Right hindlimb (tissue), 1 donor: Measurements from ENCODE around the gene PLEKHM1.
"Not testable (repeated sequence)": the region's sequence is repeated elsewhere in the genome, so short reads cannot be mapped to it uniquely, and the experiment has no call there.

ENCODE experiments used
- DNase-seq: peaks from one replicate; pipeline ENCODE4 v3.0.0-alpha.2; 2018

The PLEKHM1 gene

DNA sequence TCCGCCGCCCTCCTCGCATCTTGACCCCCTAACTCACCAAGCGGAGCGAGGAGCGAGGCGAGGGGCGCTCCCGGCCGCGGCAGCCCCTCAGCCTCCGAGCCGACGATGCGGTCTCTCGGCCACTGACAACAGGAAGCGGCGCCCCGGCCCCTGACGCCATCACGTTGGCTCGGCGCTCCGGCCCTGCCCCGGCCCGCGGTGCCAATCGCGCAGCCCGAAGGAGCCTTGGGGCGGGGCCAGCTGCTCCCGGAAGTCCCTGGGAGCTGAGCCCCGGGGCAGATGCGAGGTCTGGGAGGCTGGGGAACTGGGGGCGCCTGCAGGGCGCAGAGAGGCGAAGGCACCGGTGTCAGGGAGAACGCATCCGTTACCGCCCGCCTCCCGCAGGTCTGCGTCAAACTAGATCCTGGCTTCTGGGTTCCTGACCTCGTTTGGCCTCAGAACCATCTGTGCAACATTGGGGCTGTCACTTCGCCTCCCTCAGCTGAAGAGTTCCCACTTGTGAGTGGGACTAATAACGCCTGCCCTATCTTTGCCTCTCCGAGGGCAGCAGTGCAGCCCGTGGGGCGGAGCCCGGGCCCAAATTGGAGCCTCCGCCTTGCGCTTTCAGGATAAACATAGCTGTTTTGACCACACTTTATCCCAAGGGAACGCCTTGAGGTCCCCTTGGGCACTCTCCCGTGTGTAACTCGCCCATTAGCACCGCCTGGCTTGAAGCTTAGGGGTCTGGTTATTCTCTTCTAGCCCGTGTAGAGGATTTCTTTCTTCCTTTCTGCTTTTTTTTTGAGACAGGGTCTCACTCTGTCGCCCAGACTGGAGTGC, at the start of gene PLEKHM1:
PLEKHM1 (minus strand) TSS at position 107 of the 819 bp plus-strand sequence. CDS start 8,237 bp downstream, outside the sequence.
- peak; percentile 88 for DNase-seq

DNA sequence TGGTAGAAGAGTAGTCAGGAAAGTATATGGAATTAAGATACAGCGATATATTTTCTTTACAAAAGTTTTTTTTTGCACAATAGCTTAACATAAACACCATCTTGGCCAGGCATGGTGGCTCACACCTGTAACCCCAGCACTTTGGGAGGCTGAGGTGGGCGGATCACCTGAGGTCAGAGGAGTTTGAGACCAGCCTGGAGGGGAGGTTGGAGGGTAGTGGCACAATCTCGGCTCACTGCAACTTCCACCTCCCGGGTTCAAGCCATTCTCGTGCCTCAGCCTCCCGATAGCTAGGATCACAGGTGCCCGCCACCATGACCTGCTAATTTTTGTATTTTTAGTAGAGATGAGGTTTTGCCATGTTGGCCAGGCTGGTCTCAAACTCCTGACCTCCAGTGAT, 47.6 kb upstream of the PLEKHM1 start:
- not testable (repeated sequence) for DNase-seq

DNA sequence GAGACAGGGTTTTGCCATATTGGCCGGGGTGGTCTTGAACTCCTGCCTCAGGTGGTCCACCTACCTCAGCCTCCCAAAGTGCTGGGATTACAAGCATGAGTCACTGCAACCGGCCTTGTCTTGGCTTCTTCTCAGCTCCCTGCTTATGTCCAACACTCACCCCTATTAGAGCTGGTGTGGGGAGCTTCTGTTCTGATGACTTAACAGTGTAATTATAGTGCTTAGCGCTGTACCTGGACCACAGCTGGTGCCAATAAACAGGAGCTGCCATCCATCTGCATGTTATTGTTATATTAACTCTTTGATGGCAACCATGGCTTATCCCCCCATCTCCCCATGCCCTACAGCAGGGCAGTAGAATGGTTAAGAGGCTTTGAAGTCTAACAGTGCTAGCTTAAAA, 15.6 kb upstream of the PLEKHM1 start:
- not testable (repeated sequence) for DNase-seq

DNA sequence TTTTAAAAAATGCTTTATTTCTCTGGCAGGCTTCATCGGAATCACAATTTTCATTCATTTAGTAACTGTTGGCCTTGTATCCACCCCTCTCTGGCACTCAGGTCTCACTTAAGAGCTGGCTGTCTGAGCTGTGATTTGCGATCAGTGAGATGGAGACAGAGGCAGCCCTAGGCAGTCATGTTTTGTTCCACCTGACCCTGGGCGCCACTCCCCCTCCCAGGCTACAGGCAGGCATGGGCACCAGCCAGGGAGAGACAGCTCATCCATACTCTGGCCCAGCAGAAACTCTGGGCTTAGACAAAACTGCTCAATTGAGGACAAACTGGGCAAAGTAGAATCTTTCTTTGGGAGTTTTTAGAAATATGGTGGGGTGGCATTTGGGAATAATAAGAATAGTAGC, 14.7 kb upstream of the PLEKHM1 start:
- not testable (repeated sequence) for DNase-seq

DNA sequence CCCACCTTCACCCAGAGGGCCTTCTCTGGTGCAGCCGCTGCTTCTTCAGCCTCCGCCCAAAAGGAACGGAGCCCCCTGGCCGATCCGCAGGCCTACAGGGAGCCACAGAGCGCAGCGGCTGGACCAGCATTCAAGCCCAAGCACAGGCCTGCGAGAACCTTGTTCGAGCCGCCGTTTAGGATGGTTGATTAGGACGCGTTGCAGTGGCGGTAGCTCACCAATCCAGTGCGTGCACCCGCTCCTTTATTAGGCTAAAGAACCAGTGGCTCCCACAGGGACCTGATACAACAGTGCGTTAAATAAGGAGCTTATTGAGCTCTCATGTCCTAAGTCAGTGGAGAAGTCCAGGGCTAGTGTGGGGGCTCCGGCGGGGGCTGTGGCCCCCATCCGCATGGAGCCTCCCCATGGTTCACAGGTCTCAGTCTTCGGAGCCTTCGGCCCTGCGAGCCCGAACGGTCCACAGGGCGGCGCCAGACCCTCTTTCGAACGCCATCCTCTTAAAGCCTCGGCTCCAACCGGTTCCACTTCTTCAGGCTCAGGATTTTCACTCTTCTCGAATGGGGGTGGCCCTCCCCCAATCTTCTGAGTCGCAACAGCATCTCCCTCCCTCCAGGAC, 10.7 kb upstream of the PLEKHM1 start:
- not testable (repeated sequence) for DNase-seq

DNA sequence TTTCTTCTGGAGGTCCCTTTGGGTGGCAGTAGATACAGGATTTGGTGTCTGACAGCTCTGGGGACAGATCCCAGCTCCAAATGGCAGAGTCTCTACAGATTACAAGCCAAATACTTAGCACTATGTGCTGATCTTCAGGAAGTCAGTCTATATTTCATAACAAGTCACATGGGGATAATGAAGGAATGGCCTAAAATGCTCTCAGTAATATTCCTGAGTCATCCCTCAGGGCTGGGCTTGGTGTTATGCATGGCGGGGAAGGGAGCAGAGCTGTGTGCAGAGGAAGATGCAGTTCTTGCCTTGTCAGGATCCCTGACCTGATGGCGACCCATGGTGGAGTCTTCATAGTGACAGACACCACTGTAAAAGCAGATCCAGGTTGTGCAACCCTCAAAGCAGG, 10.0 kb upstream of the PLEKHM1 start:
- not testable (repeated sequence) for DNase-seq

DNA sequence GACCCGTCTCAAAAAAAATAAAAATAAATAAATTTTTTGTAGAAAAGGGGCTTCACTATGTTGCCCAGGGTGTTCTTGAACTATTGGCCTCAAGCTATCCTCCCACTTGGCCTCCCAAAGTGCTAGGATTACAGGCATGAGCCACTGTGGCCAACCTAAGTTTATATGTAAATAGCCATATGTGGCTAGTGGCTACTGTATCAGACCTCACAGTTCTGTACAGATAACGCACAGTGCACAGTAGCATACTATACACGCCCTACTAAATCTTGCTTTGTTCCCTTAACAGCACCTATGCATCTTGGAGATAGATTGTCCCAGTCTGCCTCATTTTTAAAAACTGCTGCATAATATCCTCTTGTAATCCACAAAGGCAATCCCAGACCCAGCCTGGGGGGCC, 8.7 kb upstream of the PLEKHM1 start:
- DNase-seq = not testable (repeated sequence)

DNA sequence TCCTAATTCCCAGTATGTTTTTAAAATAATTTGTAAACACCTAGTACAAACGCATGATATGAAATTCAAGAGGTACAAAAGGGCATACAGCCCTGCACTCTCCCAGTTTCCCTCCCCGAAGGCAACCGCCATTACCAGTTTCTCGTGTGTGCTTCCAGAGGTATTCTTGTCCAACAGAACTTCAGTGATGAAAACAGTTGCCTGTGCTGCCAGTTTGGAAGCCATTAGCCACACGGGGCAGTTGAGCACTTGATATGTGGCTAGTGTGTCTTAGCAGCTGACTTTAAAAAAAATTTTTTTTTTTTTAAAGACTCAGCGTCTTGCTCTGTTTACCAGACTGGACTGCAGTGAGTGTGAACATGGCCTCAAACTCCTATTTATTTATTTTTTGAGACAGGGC, 7.9 kb upstream of the PLEKHM1 start:
- DNase-seq = not testable (repeated sequence)

DNA sequence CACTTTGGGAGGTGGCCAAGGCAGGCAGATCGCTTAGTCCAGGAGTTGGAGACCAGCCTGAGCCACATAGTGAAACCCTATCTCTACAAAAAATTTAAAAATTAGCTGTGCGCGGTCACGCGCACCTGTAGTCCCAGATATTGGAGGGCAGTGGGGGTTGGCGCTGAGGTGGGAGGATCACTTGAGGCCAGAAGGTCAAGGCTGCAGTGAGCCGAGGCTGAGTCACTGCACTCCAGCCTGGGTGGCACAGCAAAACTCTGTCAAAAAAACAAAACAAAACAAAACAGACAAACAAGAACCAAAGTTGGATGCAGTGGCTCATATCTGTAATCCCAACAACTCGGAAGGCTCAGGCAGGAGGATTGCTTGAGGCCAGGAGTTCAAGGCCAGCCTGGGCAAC, 6.9 kb upstream of the PLEKHM1 start:
- not testable (repeated sequence) for DNase-seq

DNA sequence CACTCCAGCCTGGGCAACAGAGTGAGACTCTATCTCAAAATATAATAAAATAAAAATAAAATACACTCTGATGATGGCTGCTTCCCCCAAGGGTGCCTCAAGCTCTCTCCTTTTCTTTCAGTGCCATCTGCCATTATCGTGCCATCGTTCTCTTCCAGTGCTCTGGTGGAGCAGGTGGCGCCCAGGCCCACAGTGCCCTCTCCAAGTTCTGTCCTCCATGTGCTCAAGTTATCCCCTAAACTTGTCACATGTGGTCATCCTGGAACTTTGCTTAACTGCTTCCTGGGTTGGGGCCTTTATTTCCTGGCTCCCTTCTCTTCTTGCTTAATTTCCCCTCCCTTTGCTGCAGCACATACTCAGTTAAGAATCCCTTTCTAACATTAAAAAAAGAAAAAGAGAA, 6.0 kb upstream of the PLEKHM1 start:
- not testable (repeated sequence) for DNase-seq

DNA sequence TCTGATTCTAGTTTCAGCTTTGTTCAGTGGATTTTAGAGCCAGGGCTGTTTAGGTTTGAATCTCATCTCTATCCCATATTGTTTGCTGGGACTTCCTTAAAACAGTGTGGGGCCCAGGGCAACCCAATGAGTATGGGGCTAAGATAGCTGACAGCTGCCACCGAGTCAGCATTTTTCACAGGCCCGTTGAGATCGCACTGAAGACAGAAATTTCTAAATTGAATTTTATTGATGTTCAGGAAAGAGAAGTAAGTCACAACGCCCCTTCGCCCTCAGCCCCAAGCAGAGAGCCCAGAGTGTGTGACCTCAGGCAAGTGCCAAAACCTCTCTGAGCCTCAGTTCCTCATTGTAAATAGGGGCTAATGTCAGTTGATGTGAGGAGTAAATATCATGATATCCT, 4.0 kb upstream of the PLEKHM1 start:
- DNase-seq = not testable (repeated sequence)

DNA sequence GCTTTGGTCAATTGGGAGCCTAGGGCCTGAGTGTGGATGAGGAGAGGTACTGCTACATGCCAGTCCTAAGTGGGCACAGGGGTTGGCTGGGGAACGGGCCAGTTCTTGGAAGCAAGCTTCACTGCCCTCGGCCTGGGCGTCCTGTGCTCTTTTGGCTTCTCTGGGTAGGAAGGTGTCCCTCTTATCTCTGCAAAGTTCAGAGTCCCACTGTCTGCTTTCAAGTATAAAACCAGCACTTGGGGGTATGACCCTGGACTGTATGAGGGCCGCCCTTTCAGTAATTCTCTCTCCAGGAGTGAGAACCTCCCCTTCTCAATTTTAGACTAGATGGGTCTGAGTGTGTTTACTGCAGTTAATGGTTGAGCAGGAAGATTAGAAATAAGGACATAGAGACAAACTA, 1.6 kb upstream of the PLEKHM1 start:
- DNase-seq = not testable (repeated sequence)

DNA sequence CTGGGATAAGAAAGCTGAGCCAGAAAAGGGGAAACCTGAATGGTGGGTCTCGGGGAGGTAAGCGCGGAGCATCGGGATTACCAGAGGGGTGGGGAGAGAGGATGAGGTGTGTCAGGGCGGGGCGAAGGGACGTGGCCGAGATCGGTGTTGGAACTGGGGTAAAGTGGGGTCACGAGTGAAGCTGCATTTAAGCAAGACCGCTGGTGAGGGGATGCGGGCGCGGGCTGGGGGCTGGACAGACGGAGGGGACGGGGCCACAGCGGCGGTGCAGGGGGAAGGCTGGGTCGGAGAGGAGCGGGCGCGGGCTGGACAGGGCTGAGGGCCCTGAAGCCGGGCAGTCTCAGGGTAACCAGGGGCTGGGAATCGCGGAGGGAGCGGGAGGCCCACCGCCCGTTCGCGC, 323 bp downstream of the PLEKHM1 start:
- DNase-seq = peak; percentile 19

DNA sequence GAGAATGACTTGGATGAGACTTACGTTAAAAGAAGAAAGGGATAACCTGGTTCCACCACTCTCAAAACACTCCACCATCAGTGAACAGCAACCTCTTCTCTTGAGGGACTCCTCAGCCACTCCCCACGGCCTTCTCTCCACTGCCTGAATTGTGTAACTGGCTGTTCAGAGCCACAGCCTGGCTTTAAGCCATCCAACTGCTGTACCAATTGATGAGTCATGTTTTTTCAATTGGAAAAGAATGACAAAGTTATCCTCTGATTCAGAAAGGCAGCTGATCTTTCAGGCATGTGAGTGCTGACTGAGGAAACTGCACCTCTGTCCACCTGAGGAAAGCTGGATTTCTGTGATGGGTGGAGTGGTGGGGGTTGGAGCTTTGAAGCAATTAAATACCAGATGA, 2.8 kb downstream of the PLEKHM1 start:
- DNase-seq = peak; percentile 45

DNA sequence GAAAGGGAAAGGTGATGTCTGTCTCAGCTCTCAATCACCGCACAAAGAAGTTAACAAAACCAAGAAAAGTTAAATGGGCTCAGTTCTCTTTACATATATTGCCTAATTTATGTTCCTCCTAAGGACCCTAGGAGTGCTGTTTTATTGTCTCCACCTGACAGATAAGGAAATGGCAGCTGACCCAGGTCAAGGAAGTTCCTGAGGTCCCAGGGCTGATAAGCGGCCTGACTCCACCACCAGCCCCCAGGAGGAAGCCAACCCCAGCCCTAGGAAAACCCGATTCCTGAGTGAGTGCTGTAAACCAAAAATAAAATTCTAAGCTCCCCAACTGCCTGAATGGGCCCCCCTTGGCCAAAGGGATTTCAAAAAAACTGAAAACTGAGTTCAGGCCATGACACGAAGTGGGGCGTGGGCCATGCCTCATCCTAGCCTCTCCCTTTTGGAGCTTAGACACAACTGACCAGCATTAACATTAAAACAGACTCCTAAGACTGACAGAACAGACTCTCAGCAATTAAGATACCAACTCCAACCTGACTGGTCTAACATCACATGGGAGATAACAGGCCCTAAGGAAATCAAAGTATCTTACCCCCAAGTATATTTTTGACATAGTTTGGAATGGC, 6.8 kb downstream of the PLEKHM1 start:
- DNase-seq = not testable (repeated sequence)

DNA sequence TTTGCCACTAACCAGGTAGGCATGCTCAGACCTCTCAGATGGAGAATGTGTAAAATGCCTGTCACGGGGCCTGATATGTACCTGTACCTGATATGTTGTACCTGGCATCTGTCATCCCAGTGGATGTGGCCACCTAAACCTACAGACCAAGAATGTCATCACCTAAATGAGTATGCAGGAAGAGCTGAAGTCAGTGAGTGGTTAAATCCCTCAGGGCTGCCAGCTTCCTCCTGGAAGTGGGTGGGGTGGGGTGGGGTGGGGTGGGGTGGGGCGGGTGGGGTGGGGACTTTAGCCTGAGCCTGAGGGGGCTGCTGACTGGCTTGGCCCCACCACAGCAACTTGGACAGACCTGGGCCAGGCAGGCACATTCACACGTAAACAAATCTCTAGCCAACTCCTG, 7.3 kb downstream of the PLEKHM1 start:
- DNase-seq = not testable (repeated sequence)

DNA sequence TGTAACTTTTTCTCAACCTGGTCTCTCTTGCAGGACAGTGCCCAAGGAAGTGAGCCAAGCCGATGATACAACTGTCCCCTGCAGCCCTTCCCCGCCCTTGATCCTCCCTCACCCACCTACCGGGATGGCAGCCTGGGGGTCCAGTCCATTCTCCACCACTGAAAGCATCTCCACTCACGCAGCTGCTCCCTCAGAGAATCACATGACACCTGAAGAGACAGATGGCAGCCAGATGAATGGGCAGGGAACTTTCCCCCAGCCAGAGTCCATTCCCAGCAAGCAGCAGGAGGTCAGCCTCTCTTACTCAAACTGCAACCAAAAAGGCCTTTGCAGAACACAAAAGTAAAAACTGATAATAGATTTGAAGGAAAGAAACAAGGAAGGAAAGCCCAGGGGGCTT, 8.2 kb downstream of the PLEKHM1 start:
- DNase-seq = not testable (repeated sequence)

DNA sequence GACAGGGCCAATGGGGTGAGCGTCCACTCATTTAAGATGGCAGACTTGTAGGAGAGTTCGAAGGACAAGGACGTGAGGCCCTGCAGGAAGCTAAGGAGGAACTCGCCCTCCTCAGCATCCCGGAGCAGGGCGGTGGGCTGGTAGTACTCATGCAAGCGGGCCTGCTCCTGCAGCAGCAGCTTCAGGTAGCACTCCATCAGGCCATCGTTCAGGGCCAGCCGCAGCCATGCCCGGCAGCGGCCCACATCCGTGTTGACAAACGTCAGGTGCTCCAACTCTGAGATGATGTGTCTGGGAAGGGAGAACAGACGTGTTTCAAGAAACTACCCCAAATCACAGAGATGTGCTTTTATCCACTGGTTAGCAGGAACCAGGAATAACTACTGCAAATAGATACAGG, 15.1 kb downstream of the PLEKHM1 start:
- not testable (repeated sequence) for DNase-seq

DNA sequence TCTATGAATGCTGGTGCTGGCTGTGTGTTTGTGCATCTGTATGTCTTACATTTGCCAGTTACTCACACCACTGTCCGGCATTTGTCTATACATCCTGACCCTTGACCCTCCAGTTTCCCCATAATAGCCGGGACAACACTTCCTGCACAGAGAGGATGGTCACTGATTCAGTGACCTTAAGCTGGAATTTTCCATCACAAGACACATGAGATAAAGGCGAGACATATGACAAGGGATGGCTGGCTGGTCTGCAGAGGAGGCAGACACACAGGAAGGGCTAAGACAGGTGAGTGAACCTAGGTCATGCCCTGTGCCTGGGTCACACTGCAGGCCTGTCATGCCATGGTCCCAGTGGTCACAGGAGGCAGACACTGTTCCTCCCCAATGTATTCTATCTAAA, 18.3 kb downstream of the PLEKHM1 start:
- not testable (repeated sequence) for DNase-seq

DNA sequence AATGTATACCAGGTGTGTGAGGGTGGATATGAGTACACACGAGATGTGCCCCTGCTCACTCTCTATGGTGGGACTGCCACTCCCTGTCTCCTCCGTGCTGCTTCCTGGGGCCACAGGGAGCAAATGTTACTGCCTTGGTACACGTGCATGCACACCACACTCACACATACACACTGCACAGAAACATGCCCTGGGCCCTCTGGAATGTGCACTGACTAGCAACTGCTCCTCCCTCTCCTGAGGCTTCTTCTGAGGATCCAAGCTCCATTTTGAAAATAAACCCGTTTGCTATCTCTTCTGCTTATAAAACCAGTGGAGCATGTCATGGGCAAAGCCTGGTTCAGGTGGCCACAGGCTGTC, 21.3 kb downstream of the PLEKHM1 start:
- not testable (repeated sequence) for DNase-seq

DNA sequence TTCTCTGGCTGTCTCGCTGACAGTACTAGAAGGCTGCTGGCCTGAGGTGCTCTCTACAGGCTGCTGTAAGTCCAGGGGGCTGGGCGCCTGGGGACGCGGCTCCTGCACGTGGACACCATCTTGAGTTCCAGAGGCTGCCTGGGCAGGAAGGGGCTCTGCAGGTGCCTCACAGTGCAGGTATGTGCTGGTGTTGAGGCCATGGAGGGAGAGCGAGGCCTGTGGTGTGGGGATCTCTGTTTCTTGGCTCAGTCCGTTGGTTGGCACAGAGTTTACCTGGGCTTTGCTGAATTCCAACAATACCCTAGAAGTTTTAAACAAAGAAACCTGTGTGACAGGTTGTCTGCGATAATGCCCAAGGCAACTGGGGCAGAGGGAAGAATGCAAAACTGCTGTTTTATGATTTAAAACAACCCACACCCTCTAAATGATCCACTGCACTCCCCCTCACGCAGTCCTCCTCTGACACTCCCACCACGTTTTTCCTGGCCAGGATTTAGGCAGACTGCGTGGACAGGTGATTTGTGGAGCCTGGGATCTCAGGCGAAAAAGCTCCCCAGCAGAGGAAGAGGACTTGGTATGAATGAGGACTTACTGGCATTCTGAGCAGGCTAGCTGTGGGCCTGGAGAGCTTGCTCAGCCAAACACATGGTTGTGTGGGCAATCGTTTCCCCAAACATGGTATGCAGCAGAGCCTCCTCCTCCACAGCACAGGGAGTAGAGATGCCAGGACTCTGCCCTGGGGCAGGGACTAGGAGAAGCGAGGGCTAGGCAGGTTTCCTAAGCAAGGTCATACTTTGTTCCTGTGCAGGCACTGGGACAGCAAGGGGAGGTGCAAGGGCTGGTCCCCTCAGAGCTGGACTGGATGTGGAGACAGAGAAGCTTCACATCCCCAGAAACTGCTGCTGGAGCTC, 22.0 kb downstream of the PLEKHM1 start:
- DNase-seq = not testable (repeated sequence)

DNA sequence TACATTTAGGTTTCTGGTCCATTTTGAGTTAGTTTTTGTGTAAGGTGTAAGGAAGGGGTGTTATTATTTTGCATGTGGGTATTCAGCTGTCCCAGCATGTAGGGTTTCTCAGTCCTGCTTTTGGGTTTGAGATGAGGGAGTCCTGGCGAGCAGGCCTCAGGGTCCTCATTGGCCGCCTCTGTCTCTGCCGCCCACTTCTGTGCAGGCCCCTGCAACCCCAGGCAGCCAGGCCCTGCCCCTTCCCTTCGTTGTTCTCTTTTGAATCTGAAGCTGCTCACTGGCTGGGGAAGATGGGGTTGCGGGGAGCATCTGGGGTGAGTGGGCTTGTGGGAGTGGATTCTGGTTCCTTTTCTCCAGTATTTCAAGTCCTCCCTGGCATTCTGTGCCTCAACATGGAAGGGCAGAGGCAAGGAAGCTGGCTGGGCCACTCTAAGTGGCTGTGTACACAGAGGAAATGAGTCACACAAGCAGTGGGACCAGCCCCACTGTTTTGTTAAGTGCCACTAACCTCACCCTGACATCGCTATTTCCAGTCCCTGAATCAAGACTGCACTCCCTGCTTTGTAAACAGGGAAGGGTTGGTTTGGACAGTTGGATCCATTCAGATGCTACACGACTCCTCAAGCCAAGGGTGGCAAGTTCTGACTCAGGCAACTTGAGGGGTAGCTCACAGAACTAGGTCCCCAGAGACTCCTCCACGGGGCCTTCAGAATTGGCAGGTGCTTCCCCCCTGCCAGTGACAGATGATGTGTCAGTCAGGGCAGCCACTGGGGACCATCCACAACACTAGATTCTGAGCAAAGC, 28.8 kb downstream of the PLEKHM1 start:
- DNase-seq = peak; percentile 13
